Calu3 (cell line): Measurements from ENCODE around the gene DRAP1. TPM values are rescaled to one million over a fixed set of nuclear protein-coding genes. Genes with fewer than 3 reads are reported as not detected.

ENCODE experiments used
- BruUV-seq: library from RNA; stranded (reverse); fragments of 400-500 nt; replicated peaks from 2 replicates; lab custom pipeline; 2021; lab: Mats Ljungman, UMichigan
- CTCF ChIA-PET: fragments of 300-600 bp; sonication (Branson Sonifier 250); formaldehyde crosslinking; loops from one replicate; lab custom pipeline; 2022; ENCODE audit warnings: antibody characterized with exemption; lab: Charles Lee
- DNase-seq: peaks from one replicate; pipeline ENCODE4 v3.0.0; 2022
- H3K27ac Mint-ChIP-seq: one replicate; pipeline ENCODE4 v1.8.0; 2022; ENCODE audit warnings: mixed read lengths; ENCODE audit not compliant: unreplicated experiment
- H3K27me3 Mint-ChIP-seq: one replicate; pipeline ENCODE4 v1.8.0; 2022; ENCODE audit warnings: mixed read lengths; ENCODE audit not compliant: unreplicated experiment
- H3K36me3 Mint-ChIP-seq: one replicate; pipeline ENCODE4 v1.8.0; 2022; ENCODE audit warnings: mild to moderate bottlenecking, moderate library complexity, mixed read lengths; ENCODE audit not compliant: insufficient read depth, unreplicated experiment
- H3K4me1 Mint-ChIP-seq: one replicate; pipeline ENCODE4 v1.8.0; 2022; ENCODE audit warnings: mild to moderate bottlenecking, low read depth, mixed read lengths; ENCODE audit not compliant: unreplicated experiment
- H3K4me3 Mint-ChIP-seq: one replicate; pipeline ENCODE4 v1.8.0; 2022; ENCODE audit warnings: mild to moderate bottlenecking, low read depth, moderate library complexity, mixed read lengths; ENCODE audit not compliant: unreplicated experiment
- H3K9me3 Mint-ChIP-seq: one replicate; pipeline ENCODE4 v1.8.0; 2022; ENCODE audit warnings: low read depth, mixed read lengths; ENCODE audit not compliant: unreplicated experiment
- intact Hi-C: fragments of 100-400 bp; cut with micrococcal nuclease; formaldehyde crosslinking; loops from one replicate; pipeline ENCODE4 v1.10.0; 2022; ENCODE audit not compliant: unreplicated experiment
- total RNA-seq: library from RNA; stranded (reverse); gene quantifications from 2 replicates; pipeline ENCODE4 v1.2.3, GENCODE V29; 2022
- TF ChIP-seq, protein P1 (sequence below): fragments of 200-600 bp; IDR thresholded peaks from one replicate; pipeline ENCODE4 v1.8.0; 2022; ENCODE audit warnings: antibody characterized with exemption; ENCODE audit not compliant: unreplicated experiment

Gene DRAP1
- total RNA-seq, 1 experiment from 2014 or later: 114 TPM

DNA sequence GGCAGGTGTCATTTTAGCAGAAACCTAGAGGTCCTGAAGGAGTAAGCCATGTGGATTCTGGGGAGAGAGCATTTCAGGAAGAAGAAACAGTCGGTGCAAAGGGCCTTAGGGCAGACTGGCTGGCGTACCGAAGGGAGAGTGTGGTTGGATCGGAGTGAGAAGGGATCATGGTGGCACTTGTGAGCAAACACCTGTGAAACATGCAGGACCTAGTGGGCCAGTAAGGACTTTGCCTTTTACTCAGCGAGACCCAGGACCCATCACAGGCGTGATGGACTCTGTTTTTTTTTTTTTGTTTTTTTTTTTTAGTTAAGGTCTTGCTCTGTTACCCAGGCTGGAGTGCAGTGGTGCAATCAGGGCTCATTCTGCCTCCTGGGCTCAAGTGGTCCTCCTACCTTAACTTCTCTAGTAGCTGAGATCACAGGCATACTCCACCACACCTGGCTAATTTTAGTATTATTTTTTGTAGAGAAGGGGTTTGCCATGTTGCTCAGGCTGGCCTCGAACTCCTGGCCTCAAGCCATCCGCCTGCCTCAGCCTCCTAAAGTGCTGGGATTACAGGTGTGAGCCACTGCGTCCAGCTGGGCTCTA, 22.6 kb downstream of the DRAP1 start:
- H3K27ac Mint-ChIP-seq: no peak overlapping the region
- CTCF ChIA-PET: interaction anchor here (0.7 kb wide), 1 partner anchor 81 kb away, joined by 4 read pairs; no protein-coding TSS in a partner anchor
- no TSS peak for BruUV-seq

DNA sequence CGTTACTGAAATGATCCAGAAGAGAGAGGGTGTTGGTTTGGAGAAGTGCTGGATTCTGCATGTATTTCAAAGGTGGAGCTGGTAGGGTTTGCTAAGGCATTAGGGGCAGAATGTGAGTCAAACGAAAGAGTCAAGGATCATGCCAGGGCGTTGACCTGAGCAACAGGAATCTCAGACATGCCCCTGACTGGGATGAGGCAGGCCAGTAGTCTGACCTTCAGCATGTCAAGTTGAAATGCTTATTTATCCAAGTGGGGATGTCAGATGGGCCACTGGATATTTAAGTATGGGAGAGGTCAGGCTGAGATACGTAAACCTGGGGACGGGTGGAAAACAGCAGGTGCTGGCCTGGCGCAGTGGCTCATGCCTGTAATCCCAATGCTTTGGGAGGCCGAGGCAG, 23.3 kb downstream of the DRAP1 start:
- CTCF ChIA-PET: interaction anchor here (0.7 kb wide), 1 partner anchor 80 kb away, joined by 4 read pairs; no protein-coding TSS in a partner anchor
- BruUV-seq: no TSS peak
- Mint-ChIP-seq H3K27me3 (peaks cover 37% of the 10 kb centered on the region), H3K4me3 (no peak overlapping the region), H3K27ac (no peak overlapping the region), H3K9me3 (no peaks in the 10 kb centered on the region), H3K36me3 (peaks cover 4% of the 10 kb centered on the region), H3K4me1 (no peaks in the 10 kb centered on the region)
- intact Hi-C loops: no loop called here
- TF ChIP-seq, protein P1, sequence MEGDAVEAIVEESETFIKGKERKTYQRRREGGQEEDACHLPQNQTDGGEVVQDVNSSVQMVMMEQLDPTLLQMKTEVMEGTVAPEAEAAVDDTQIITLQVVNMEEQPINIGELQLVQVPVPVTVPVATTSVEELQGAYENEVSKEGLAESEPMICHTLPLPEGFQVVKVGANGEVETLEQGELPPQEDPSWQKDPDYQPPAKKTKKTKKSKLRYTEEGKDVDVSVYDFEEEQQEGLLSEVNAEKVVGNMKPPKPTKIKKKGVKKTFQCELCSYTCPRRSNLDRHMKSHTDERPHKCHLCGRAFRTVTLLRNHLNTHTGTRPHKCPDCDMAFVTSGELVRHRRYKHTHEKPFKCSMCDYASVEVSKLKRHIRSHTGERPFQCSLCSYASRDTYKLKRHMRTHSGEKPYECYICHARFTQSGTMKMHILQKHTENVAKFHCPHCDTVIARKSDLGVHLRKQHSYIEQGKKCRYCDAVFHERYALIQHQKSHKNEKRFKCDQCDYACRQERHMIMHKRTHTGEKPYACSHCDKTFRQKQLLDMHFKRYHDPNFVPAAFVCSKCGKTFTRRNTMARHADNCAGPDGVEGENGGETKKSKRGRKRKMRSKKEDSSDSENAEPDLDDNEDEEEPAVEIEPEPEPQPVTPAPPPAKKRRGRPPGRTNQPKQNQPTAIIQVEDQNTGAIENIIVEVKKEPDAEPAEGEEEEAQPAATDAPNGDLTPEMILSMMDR: no peak
- no peak for DNase-seq

More for the DNA sequence above, 22.6 kb downstream of the DRAP1 start:
- intact Hi-C loops: no loop called here
- Mint-ChIP-seq H3K4me3 (no peak overlapping the region), H3K36me3 (no peaks in the 10 kb centered on the region), H3K27me3 (peaks cover 40% of the 10 kb centered on the region), H3K4me1 (no peaks in the 10 kb centered on the region), H3K9me3 (no peaks in the 10 kb centered on the region)
- DNase-seq: no peak
- TF ChIP-seq, protein P1: no peak

DNA sequence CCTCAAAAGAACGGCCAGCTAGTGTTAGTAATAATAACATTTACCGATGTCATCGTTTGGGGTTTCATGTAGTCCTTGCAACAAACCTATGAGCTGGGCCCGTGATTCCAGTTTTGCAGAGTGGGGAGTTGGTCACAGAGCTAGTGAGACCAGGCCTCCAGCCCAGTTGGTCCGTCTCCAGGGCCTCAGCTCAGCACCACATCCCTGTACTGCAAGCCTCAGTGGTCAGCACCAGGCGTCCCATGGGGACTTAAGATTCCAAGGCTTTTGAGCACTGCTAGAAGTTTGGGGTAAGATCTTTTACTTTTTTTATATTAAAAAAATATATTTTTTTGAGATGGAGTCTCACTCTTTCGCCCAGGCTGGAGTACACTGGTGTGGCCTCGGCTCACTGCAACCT, 25.0 kb downstream of the DRAP1 start:
- DNase-seq: no peak
- Mint-ChIP-seq H3K4me1 (no peaks in the 10 kb centered on the region), H3K27me3 (peaks cover 46% of the 10 kb centered on the region), H3K4me3 (no peak overlapping the region), H3K9me3 (no peaks in the 10 kb centered on the region), H3K27ac (no peak overlapping the region), H3K36me3 (peaks cover 5% of the 10 kb centered on the region)
- BruUV-seq: no TSS peak
- intact Hi-C loops: no loop called here
- TF ChIP-seq, protein P1: no peak
- CTCF ChIA-PET: interaction anchor here (0.6 to 0.7 kb wide), 2 partner anchors 23 to 613 kb away, joined by 3 to 6 read pairs; no protein-coding TSS in a partner anchor

DNA sequence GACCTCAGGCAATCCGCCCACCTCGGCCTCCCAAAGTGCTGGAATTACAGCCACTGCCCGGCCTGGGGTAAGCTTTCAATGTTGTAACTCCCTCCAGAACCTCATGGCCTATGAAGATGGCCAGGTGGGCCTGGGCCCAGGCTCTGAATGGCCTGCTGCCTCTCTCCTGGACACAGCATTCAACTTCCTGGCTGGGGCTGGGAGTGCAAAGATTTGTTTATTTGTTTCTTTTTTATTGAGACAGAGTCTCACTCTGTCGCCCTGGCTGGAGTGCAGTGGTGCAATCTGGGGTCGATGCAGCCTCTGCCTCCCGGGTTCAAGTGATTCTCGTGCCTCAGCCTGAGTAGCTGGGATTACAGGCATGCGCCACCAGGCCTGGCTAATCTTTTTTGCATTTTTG, 25.5 kb downstream of the DRAP1 start:
- Mint-ChIP-seq H3K27ac (no peak overlapping the region), H3K9me3 (no peaks in the 10 kb centered on the region), H3K4me3 (no peak overlapping the region), H3K4me1 (no peaks in the 10 kb centered on the region), H3K27me3 (peaks cover 46% of the 10 kb centered on the region), H3K36me3 (peaks cover 5% of the 10 kb centered on the region)
- CTCF ChIA-PET: interaction anchor here (0.6 kb wide), 1 partner anchor 614 kb away, joined by 6 read pairs; no protein-coding TSS in a partner anchor
- intact Hi-C loops: no loop called here
- BruUV-seq: no TSS peak
- no peak for DNase-seq
- TF ChIP-seq, protein P1: no peak
